Activated T-helper 1 cell treated with Interleukin-2 at 50 U/mL for 16 hours (primary cell): ENCODE measurements around the gene DNPEP.
"Not testable (repeated sequence)": the region's sequence is repeated elsewhere in the genome, so short reads cannot be mapped to it uniquely, and the experiment has no call there.

Experiments
- DNase-seq: peaks from one replicate; pipeline ENCODE4 v3.0.0-alpha.2; 2020; ENCODE audit warnings: low read depth

Gene DNPEP

DNA sequence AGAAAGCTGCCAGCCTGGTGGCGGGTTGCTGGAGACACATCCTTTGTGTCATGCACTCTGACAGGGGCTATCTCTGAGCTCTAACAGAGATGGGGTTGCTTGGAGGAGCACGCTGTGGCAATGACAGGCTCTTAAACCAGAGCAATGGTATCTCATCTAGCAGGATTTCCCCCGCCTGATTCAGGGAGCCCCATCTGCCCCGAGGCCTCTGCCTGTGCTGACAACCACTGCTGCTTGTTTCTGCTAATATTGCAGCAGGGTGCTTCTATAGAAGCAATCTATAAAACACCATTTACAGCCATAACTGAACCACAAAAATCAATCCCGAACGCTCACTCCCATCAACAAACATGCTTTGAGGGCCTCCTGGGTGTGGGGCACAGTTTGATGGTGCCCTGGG is 12.8 kb upstream of the DNPEP start:
- DNase-seq: no peak

- DNase-seq: no peak
Observed at GRCh38 chr2:219399716-219400478, 12.2 kb upstream of the DNPEP start.

GRCh38 chr2:219398721-219399363 is 11.1 kb upstream of the DNPEP start:
- DNase-seq: no peak

DNA sequence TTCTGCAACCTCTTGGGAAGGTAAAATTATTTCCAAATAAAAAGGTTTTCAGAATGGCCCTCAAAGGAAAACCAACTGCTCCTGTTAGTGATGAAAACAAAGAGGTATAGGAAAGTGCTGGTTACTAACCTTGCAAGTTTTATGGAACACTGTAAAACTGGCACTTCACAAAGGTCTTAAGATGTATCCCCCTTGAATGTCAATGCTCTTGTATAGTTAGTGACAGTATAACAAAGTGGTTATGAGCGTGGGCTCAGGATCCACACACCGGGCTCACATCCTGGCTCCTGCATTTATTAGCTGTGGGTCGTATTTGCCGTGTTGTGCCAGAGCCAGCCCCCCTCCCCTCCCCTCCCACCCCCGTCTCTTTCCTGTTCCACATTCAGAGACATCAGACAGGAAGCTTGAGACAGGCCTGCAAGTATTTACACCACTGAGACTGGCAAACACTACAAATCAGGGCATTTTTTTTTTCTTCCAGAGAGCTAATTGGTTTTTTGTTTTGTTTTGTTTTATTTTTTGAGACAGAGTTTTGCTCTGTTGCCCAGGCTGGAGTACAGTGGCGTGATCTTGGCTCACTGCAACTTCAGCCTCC is 9.2 kb upstream of the DNPEP start:
- DNase-seq: no peak

- no peak for DNase-seq
Observed at GRCh38 chr2:219395609-219396008, 7.9 kb upstream of the DNPEP start.

- not testable (repeated sequence) for DNase-seq
Observed at GRCh38 chr2:219395056-219395455, 7.3 kb upstream of the DNPEP start.

- DNase-seq: no peak
Observed at GRCh38 chr2:219392754-219393153, 5.0 kb upstream of the DNPEP start.

GRCh38 chr2:219388907-219389156 is 1.1 kb upstream of the DNPEP start:
- no peak for DNase-seq

DNA sequence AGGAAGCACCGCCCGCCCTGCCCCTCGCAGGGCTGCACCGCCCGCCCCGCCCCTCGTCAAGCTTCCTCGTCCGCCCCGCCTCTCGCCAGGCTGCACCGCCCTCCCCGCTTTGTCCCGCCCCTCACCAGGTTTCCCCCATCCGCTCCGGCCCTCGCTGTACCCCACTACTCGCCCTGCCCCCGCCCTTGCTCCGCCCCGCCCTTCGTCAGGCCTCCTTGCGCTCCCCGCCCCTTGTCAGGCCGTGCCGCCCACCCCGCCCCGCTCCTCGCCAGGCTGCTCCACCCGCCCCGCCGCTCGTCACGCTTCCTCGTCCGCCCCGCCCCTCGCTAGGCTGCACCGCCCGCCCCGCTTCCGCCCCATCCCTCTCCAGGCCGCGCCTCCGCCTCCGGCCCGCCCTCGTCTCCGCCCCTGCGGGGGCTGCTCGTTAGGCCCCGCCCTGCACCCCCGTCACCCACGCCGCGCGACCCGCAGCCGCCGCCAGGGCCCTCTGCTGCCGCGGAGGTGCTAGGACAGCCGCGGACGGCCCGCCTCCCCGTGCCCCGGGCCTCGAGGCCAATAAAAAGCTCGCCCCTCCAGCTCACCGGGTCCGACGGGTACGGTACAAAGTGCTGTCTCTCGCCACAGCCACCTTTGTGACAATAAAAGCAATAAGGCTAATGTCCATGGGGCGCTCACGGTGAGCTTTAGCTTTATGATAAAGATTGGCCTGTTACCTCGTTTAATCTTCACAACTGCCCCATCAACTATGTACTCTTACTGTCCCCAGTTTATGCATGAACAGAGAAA is 602 bp upstream of the DNPEP start:
- peak; percentile 99 for DNase-seq

- DNase-seq: no peak
Observed at GRCh38 chr2:219386532-219387280, 1.0 kb downstream of the DNPEP start.

DNA sequence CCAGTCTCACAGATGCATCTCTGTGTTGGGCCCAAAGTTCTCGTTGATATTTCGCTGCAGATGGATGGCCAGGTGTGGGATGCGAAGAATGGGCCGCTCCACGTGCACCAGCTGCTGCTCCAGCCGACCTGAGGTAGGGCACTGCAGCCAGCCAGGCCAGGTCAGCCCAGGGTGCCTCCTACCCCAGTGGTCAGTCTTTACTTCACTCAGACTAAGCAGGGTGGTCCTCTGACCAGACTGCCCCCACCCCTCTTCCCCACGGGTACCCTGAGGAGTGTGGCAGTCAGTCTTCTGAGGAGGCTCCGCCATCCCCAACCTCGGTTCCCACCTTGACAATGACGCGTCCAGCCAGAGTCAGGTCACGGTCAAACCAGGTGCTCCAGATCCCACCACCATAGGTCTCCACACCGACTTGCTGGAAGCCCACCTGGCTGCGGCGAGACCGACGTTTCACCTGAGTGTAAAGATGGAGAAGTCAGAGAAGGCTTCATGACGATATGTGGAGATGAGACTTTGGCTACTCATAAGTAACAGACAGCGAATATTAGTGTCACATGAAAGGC is 1.7 kb downstream of the DNPEP start:
- DNase-seq: no peak

DNA sequence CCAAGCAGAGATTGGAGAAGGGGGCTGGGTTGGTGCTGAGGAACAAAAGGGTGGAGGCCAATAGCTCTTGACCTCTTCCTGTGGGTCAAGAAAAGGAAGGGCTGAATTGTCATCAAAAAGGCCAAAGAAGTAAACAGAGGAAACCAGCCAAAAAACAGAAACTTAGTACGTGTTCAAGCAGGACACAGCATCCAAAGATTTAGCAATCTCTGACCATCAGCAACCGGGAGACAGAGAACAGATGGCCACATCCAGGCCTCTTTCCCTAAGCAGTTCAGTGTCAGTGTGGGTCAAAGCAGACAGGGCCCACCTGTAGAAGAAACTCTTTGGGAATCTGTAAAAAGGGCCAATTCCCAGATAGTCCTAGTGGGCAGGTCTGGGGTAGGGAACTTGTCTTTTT is 2.9 kb downstream of the DNPEP start:
- DNase-seq: no peak

- DNase-seq: no peak
Observed at GRCh38 chr2:219384083-219384713, 3.5 kb downstream of the DNPEP start.

DNA sequence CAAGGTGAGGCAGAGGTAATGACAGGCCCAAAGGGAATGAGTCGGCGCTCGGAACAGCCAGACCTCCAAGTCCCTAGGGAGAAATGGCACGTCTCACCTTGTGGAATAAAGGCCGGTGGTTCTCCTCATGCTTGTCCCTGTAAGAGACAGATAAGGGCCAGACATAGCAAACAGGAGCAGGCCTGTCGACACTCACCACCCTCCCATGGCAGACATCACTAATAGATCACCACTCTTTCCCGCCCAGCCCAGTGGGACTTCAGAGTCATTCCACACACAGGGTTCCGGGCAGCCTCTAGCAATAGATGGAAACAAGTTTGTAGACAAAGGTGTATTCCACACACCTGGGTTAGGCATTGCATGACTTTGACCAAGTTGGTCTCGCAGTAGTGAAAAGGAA is 6.3 kb downstream of the DNPEP start:
- DNase-seq: no peak

GRCh38 chr2:219380926-219381325 is 6.8 kb downstream of the DNPEP start:
- DNase-seq: no peak

DNA sequence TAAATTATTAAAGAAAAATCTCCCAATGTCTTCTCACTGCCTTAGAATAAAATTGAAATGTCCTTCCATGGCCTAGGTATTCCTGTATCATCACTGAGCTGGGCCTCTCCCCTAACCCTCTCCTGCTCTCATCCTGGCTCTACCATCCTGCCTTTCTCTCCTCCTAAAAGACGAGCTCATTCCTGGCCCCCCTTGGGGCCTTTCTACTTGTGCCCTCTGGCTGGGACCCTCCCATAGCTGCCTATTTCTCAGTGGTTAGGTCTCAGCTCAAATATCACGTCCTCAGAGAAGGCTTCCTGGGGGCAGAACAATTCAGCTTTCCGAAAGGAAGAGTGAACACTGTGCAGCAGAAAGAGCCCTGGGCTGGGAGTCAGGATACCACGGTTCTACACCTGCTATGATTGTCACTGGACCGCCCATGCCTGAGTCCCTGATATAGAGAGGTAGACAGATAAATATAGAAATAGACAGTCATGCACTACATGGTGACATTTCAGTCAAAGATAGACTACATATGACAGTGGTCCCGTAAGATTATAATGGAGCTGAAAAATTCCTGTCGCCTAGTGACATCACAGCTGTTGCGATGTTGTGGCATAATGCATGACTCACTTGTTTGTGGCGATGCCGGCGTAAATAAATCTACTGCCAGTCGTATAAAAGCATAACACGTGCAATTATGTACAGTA is 9.4 kb downstream of the DNPEP start:
- no peak for DNase-seq

- no peak for DNase-seq
Observed at GRCh38 chr2:219369447-219369861, 18.3 kb downstream of the DNPEP start.

- DNase-seq: no peak
Observed at GRCh38 chr2:219368690-219369191, 19.0 kb downstream of the DNPEP start.

DNA sequence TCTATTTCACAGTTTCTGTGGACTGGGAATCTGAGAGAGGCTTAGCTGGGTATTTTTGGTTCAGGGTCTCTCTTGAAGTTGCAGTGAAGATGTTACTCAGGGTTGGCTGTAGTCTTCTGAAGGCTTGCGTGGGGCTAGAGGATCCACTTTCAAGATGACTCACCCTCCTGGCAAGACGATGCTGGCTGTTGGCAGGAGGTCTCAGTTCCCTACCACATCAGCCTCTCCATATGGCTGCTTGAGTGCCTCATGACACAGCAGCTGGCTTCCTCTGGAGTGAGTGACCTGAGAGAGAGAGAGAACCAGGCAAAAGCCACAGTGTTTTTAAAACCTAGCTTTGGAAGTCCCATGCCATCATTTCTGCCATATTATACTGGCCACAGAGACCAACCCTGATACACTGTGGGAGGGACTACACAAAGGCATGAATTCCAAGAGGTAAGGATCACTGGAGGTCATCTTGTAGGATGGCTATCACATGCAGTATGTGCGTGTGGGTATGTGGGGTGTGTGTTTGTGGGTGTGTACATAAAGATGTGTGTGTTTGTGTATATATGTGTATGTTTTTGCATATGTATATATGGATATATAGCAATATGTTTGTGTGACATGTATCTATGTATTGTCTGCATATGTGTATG is 25.1 kb downstream of the DNPEP start:
- DNase-seq: no peak

DNA sequence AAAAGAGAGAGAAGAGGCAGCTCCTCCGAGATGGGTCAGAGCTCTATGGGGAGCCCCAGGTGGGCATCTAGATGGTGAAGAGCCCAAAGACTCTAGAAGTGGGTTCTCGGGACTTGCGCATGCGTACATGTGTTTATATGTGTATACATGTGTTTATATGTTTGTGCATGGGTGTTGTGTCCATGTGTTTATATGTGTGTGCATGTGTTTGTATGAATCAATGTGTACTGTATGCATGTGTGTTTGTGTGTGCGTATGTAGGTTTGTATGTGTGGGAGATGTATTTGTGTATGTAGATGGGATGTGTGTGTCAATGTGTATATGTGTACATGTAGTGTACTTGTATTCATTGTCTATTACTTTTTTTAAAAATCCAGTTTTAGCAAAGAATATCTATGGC is 25.6 kb downstream of the DNPEP start:
- no peak for DNase-seq
